ENCODE results near the gene ZIC1.

DNA sequence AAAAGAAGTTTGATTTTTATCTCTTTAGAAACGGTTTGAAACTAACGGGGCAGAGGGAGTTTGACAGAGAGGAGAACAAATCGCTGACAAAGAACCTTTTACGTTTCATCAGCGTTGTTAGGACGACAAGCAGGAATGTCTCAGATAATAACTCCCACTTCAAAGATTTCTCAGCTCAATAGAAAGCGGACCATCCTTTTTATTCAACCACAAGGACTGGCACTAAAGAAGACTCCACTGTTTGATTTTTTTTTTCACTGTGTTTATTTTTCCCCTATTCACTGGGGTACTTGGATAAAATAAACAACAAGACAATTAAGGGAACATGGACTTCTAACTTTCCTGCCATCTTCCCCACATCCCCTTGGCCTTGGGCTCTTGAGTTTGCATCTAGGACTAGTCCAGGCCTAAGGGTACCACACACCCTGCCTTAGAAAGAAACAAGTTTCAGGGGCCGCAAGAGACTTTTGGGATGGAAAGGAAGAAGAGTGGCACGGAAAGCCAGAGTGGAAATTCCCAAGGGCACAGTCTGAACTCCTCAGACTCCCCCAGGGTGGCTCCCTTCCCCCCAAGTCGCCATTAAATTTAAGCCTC is 21.8 kb upstream of the ZIC1 start:
- TF ChIP-seq, protein P1, sequence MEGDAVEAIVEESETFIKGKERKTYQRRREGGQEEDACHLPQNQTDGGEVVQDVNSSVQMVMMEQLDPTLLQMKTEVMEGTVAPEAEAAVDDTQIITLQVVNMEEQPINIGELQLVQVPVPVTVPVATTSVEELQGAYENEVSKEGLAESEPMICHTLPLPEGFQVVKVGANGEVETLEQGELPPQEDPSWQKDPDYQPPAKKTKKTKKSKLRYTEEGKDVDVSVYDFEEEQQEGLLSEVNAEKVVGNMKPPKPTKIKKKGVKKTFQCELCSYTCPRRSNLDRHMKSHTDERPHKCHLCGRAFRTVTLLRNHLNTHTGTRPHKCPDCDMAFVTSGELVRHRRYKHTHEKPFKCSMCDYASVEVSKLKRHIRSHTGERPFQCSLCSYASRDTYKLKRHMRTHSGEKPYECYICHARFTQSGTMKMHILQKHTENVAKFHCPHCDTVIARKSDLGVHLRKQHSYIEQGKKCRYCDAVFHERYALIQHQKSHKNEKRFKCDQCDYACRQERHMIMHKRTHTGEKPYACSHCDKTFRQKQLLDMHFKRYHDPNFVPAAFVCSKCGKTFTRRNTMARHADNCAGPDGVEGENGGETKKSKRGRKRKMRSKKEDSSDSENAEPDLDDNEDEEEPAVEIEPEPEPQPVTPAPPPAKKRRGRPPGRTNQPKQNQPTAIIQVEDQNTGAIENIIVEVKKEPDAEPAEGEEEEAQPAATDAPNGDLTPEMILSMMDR (IDR thresholded peaks at IDR 0.05), result no peak
- no peak for TF ChIP-seq POLR2AphosphoS5 (IDR thresholded peaks at IDR 0.05)

Data from breast epithelium (tissue), 3 donors.